Activated CD4-positive, alpha-beta T cell treated with anti-CD3 and anti-CD28 coated beads, Interleukin-2, Interleukin-4, amounts not matched to agents 100 ng/mL and 50 ng/mL, durations not matched to agents 16 hours and 8 hours (primary cell): ENCODE measurements around the gene KCND2.

Source experiments
- DNase-seq: peaks from one replicate; pipeline ENCODE4 v3.0.0-alpha.2; 2020; ENCODE audit warnings: low spot score

The KCND2 gene

DNA sequence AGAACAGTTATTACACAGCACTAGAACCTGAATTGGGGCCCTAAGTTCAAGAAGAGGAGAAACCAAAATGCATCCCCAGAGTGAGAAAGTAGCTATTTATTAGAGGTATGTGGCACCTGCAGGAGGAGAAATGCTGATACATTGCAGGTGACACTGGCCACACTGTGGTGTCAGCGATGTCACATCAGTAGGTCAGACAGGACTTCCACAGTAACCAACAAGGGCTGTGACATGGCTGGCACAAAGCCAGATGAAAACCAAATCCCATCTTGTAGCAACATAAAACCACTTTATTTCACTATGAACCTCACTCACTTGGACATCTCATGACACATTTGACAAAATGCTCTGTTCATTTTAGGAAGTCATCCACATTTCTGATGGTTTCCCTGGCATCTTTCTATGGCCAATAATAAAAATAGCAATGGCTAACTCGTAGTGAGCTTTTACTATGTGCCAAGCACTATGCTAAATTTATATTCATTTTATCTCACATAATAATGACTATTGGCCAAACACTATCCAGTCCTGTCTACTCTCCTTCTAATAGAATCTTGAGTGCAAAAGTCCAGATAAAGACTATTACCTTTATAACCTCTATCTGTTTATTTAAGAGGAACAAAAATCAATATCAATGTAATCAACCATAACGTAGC lies 430.7 kb downstream of the KCND2 start:
- no peak for DNase-seq

DNA sequence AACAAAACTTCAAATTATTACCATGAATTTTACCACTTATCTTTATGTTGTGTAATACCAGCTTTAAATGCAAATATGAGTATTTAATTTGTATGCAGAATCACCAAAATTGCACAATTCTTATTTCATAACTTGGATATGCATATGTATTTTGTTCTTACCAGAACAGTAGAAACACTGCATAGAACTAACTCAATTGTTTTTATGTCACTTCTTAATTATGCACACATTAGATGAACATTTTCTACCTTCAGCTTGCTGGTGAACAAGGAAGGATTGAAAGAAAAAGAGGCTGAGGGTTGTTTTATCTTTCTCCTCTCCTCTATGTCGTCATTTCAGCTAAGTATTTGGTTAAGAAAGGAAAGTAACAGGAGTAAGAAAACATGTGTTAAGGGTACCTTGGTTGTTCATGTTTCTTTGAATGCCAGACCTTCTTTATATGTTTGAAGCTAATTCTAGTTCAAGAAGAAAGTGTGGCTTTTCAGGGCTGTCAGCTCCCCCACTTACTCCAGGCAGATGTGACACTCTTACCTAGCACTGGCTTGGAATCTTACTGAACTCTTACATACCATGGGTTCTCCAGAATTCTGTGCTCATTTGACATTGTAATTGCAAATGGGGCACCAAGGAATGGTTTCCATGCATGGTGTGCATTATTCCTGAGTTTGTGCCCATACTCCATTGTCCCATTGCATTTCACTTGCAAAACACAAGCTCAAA lies 436.4 kb downstream of the KCND2 start:
- DNase-seq = no peak

DNA sequence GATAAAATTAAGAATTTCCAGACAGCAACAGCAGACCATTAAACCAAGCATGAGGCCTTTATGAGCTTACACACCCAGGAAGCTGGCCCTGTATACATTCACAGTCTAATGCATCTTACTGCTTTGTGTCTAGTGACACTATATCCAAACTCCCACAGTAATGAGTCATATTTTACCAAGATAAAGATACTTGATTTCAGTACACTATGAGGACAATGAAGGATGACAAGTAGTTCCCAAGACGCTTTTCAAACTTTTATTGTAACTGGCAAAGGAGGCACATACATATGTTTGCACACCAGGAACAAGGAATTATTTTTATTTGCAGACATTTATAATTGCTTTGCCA lies 437.0 kb downstream of the KCND2 start:
- no peak for DNase-seq

DNA sequence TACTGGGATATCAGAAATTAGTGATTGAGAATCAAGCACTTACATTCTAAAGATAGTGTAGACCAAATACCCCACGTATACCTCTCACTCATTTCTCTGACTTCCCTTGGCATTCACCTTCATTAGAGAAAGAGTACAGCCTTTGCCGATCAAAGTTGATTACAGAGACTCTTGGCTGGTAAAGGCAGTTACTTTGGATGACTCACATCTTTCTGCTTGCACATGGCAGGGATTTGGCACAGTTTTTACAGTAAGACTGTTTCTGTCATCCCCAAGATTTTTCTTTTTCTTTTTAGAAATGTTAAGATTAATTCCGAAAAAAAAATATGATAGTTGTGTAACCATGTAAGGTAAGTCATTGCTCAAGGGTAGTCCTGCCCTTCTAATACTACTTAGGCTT lies 442.0 kb downstream of the KCND2 start:
- DNase-seq = no peak

DNA sequence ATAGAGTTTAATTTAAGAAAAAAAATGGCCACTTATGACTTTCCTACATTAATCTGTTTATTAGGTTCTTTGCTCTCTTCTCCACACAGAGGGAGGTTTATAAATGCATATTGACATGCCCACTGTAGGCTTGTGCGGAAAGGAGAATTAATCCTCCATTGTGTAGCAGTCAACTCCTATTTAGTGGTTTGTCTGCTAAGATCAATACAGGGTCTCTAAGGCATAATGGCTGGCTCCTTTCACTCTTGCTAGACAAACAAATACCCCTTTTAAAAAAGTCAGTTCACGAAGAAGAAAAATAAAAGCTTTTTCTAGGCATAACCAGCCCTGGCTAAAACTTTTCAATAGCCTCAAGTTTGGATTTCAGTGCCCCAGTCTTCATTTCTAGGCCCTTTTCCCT lies 443.3 kb downstream of the KCND2 start:
- DNase-seq = no peak

DNA sequence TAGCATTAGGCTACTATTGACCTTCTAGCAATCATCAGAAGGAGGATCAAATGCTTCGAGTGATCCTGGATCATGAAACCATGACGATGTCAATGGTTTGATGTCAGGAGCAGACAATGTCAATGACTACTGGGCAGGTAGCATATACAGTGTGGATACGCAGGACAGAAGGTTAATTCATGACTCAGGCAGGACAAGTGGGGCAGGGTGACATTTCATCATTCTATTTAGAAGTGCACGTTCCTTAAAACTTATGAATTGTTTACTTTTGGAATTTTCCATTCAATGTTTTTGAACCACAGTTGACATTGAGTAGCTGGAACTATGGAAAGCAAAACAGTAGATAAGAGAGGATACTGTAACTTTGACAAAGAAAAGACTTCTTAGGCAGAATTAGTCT lies 444.2 kb downstream of the KCND2 start:
- DNase-seq = no peak

DNA sequence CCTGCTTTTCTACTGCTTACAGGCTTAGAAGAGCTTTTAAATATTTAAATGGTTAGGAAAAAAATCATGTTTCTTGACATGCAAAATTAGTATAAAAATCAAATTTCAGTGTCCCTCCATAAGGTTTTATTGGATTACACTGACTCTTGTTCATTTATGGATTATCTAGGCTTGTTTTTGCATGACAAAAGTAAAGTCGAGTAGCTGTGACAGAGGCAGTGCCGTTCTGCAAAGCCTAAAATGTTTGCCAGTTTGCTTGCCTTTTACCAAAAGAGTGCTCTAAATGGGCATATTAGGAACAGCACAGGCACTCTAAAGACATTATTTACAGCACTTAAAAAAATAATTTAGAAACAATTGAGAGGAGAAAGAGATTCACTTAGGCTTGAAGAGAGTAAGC lies 445.4 kb downstream of the KCND2 start:
- no peak for DNase-seq

DNA sequence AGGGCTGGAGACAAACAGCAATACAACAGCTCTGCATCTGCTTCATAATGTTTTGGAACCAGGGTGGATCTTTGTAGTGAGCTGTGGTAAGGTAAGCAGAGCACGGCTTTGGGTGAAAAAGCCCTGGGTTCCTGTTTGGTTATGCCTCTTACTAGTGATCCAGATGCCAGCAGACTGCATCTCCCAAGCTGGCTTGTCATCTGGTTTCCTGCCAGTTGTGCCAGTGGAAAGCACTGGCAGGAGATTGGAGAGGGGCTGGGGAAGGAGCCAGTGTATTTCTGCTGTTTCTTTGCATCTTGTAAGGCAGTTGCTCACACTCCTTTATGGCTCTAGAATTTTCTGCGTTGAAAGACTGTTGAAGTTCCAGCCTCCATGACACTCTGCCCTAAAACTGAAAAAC lies 447.3 kb downstream of the KCND2 start:
- DNase-seq = no peak

DNA sequence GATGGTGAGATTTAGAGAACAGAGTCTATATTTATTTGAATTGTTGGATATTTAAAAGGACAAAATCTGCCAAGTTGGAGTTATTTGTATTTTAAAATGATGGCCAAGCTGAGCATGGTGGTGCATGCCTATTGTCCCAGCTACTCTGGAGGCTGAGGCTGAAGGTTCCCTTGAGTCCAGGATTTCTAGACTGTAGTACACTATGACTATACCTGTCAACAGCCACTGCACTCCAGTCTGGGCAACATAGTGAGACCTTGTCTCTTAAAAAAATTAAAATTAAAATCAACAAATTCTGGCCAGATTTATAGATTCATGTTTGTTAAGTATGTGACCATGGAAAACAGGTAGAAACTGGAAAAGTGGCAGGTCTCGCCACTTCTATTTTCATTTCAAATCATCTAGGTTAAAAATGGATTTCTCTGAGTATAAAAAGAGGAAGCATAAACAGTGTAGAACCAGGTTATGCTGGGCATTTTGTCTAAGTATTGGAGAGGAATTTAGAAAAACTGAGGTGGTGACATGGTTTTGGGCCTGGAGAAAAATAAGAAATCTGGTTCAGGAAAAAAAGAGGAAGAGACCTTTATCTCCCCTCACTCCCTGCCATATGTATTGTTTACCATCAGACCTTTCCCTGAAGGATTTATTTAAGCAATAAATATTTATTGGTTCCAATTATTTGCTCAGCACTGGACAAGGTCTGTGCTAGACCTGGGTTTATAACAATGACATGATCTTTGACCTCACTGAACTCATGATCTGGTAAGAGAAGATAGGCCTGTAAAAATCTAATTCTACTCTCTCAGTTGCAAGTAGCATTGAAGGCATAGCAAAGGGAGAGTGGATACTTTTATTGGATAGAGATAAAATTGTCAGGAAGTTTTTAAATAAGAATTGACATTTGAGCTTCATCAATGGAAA lies 450.8 kb downstream of the KCND2 start:
- no peak for DNase-seq

DNA sequence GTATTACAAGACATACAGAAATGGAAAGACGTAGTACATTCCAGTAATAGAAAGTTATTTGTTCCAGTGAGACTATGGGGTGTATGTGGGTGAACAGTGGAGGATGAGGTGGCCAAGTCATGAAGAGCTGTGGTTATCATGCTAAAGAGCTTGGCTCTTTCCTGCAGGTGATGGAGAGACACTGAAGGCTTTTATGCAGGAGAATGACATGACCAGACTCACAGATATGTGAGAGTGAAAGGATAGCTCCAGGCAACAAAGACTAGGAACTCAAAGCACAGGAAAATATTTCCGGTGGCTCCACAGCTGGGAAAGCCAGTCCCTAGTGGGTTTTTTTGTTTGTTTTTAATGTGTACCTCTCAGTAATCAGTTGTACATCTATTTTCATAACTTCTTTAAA lies 451.5 kb downstream of the KCND2 start:
- no peak for DNase-seq

DNA sequence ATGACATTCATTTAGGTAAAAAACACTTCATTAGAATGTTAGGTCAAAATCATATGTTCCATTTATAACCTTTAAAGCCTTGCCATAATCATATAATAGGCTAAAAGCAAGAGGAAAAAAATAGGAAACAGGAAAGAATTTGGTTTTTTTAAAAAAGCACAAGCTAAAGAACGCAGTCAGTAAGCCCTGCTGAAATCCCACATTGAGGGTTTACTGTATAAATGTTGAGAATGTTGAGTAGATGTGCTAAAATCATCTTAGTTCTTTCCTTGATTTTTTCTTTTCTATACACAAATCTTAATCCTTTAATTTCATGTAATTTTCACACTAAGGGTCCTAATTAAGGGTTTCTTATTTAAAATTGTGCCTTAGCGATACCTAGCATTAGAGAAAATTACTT lies 452.0 kb downstream of the KCND2 start:
- no peak for DNase-seq

DNA sequence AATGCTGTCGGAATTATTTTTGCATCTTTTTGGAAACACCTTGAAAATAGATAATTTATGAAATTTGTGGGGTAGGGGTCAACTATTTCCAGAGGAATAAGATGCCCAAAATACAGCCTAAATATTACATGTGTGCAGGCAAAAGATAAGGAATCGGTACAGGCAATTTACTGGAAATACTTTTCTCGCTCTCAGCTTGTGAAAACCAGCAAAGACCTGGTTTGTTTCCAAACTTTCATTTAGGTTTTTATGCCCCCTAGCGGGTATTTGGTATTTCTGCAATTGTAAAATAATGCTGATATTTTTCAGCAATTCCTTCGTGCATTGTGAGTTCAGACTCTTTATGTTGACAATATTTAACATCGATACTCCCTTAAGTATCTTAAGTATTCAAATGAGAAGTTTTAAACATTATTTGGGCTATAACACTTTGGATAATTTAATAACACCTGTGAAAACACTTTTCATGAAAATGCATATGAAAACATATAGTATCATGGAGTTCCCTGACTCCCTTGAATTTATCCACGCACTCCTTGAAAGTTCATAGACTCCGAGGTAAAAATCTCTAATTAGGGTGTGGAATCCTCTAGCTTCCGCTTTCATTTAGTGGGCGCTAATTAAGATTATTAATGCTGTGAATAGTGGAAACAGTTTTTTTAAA lies 452.5 kb downstream of the KCND2 start:
- DNase-seq = peak; percentile 16

DNA sequence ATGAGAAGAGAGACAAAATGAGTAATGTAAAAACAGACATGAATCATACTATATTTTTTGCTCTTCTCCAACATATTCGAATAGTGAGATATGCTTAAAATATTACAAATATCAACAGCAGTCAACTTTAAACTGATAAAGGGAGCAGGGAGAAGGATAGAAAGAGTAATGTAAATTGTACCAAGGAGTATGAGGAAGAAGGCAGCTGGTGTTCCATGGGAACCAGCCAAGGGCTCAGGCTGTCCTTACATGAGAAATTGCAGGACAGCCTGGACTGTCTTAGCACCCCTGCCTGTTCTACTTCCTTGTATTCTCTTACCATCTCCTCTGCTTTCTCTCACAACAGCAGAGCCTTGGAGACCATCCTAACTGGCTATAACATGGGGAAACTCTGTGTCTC lies 456.3 kb downstream of the KCND2 start:
- DNase-seq = no peak

DNA sequence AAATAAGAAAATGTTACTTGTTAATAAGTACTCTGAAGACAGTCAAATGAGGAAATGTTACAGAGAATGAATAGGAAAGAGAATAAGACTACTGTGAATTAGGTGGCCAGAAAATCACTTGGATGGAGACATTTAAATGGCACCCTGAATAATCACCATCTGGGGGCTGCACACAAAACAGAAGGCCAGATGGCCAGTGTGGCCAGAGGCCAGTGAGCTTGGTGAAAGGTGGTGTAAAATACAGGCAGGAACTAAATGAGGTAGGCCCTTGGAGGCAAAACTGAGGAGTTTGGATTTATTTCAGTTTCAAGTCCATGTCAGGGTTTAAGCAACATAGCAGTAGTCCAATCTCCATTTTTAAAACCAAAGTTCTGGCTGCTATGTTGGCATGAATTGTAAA lies 458.3 kb downstream of the KCND2 start:
- DNase-seq = no peak

DNA sequence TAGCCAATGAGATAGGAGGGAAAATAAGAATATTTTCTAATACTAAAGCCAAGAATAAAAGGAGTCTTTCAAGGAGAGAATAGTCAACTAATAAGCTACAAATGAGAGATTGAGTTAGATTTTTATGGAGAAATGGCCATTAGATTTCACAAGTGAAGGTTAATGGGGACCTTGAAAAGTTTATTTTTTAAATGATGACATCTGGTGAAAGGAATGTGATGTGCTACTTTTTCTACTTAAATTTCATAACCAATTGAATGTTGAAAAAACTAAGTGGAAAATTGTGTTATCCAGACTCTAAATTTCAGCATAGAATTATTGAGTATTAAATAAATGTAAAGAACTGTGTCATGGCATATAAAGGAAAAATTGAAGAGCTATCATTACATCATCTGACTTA lies 459.3 kb downstream of the KCND2 start:
- no peak for DNase-seq

DNA sequence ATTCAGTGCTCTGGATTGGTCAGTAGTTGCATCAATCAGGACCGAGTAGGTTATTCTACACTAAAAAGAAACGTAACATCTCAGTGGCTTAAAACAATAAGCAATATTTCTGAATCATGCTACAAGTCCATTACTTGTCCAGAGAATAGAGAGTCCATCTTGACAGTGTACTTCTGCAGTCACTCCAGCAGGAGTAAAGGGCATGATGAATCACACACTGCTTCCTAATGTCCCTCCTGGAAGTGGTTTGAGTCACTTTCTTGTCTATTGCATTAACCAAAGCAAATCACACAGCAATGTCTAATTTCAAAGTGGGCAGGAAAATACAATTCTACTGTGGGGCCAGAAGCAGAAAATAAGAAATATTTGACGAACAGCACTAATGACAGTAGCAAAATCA lies 460.2 kb downstream of the KCND2 start:
- DNase-seq = no peak

DNA sequence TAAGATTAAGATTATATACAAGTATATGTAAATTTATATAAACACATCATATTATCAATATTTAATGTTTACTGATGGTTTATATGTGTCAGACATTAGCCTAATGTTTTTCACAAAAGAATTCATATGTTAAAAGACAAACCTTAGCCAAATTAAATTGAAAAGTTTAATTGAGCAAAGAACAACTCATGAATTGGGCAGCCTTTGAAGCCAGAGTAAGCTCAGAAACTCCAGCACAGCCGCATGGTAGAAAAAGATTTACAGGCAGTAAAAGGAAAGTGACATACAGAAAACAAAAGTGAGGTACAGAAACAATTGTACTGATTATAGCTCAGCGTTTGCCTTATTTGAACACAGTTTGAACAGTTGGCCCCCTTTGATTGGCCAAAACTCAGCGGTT lies 460.9 kb downstream of the KCND2 start:
- DNase-seq = no peak

DNA sequence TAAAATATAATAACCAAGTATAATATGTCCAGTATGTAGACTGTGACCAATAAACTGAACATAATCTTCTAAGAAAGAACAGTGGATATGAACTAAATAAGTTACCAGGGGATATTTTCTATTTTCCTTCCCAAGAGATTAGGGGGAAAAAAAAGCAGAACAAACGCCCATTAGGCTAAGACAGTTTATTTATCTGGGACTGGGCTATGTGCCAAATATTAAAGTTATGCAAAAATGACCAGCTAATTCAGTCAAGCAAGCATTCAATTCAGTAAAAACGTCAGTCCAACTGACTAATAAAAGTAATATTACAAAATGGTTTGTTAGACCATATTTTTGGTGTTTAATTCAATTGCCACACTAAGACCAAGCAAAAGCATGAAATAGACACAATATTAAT lies 462.8 kb downstream of the KCND2 start:
- DNase-seq = no peak

DNA sequence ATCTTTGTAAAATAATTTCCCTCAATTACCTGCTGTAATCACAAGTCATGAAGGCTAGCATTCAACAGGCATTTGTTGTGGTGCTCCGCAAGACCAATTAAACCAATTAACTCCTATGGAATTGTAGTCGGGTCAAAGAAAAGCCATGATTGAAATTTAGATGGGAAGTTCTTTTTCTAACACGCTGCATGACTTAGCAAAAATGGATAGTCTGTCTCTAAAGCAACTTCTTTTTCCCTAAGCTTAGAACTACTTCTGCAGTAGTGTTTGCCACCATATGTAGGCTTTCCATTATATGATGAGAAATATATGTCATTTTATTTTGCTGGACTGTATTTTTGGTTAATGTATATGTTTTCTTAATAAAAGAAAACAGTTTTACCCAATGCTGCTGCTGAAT lies 465.8 kb downstream of the KCND2 start:
- DNase-seq = no peak

DNA sequence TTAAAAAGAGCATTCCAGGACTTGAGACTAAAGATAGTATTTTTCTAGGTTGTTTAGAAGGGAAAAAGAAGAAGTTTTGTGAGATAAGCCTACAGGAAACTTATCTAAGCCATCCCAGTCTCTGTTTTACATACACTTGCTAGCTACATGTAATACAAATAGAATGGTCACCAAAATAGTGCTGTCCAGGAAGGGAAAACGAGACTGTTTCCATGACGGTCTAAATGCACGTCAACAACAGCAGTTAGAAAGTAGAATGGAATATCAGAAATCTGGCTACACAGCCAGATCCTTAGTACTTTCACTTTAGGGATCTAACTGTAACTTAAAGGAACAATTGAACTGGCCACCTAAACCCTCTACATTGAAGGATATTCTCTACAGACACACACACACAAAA lies 467.4 kb downstream of the KCND2 start:
- DNase-seq = no peak

DNA sequence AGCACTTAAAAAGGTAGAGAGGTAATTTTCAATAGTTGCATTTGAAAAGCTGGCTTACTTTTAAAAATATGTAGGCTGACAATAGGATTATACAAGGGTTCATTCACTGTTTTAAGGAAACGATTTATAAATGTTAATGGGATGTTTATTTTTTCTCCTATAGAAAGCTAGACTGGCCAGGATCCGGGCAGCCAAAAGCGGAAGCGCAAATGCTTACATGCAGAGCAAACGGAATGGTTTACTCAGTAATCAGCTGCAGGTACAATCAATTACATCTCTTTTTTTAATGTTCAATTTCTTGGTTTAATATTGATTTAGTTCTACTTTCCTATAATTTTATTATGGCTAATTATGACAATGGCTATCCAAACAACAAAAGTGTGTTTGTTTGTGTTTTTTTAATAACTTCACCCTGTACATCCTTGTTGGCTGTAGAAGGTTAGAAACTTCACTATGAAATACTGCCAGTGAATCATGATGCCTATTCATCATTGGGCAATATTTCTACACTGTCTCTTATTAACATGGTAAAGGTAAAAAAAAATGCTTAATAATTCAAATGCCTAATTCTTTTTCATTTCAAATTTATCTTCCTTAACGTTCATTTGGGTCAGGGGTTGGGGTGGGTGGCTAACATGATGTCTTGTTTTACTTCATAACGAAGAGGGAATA lies 468.5 kb downstream of the KCND2 start:
- DNase-seq = no peak

DNA sequence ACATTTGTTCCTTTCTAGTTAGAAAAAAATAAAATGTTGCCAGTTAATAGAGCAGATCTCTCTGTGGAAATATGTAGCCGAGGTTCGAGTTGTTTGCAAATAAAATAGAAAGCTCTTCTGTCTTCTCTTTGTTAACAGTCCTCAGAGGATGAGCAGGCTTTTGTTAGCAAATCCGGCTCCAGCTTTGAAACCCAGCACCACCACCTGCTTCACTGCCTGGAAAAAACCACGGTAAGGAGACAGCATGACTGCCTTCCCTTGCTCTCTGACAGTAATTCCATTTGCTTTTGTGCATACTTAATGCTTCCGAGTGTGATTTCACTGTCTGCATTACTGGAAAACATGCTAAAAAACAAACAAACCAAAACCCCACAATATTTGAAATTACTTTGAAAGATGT lies 469.4 kb downstream of the KCND2 start:
- no peak for DNase-seq
